Endothelial cell of umbilical vein (primary cell): ENCODE results near the gene GRIA4. TPM values are rescaled to one million over a fixed set of nuclear protein-coding genes. Genes with fewer than 3 reads are reported as not detected.

Experiments
- BruUV-seq: library from RNA; stranded (reverse); fragments of 400-500 nt; replicated peaks from 2 replicates; lab custom pipeline; 2021; lab: Mats Ljungman, UMichigan
- CTCF ChIA-PET: fragments of 300-600, 350-600 bp; sonication (Branson Sonifier 250); formaldehyde crosslinking; loops from one replicate; lab custom pipeline; 2021; ENCODE audit warnings: antibody characterized with exemption, inconsistent platforms; lab: Charles Lee
- POLR2A ChIA-PET: fragments of 300-600, 350-600 bp; sonication (Branson Sonifier 250); formaldehyde crosslinking; loops from one replicate; lab custom pipeline; 2021; ENCODE audit warnings: antibody characterized with exemption, inconsistent platforms; lab: Charles Lee
- DNase-seq: peaks from one replicate; pipeline ENCODE4 v3.0.0-alpha.2; 2011; ENCODE audit warnings: low read depth, low spot score
- FAIRE-seq: peaks from 2 replicates; lab custom pipeline; 2011; peaks lifted over from hg19 to GRCh38; lab: Jason Lieb, UNC
- H2AFZ ChIP-seq: 2 replicates; pipeline ENCODE4 v1.6.0; 2012; ENCODE audit warnings: low read depth, low read length, control low read depth, inconsistent platforms
- H3K27ac ChIP-seq: 2 replicates; pipeline ENCODE4 v1.5.1; 2011; ENCODE audit warnings: low read depth, mild to moderate bottlenecking, control low read depth, low read length, moderate library complexity; ENCODE audit not compliant: insufficient read depth
- H3K27me3 ChIP-seq, 2 experiments: 2 replicates each; pipeline versions ENCODE4 v1.6.0 to v1.6.1; 2011; ENCODE audit warnings: low read length in 2 of 2, mixed read lengths in 1 of 2; ENCODE audit not compliant: control insufficient read depth in 2 of 2, insufficient read depth in 2 of 2
- H3K36me3 ChIP-seq, 2 experiments: 2 replicates in 1 of 2; 3 replicates in 1 of 2; pipeline ENCODE4 v1.5.1; 2011; ENCODE audit warnings: low read length in 2 of 2, mild to moderate bottlenecking in 1 of 2, moderate library complexity in 1 of 2; ENCODE audit not compliant: control insufficient read depth in 2 of 2, insufficient read depth in 2 of 2; ENCODE audit errors: extremely low read depth in 1 of 2
- H3K4me1 ChIP-seq: 3 replicates; pipeline ENCODE4 v1.5.1; 2011; ENCODE audit warnings: mild to moderate bottlenecking, low read length; ENCODE audit not compliant: control insufficient read depth, insufficient read depth; ENCODE audit errors: extremely low read depth
- H3K4me2 ChIP-seq: 2 replicates; pipeline ENCODE4 v1.6.1; 2011; ENCODE audit warnings: low read length, control low read depth, mixed read lengths; ENCODE audit not compliant: insufficient read depth
- H3K4me3 ChIP-seq, 3 experiments: fragments of 200-600 bp in 1 of 3; sonication (generic), shearing (Covaris generic) in 1 of 3; replicated peaks in 1 of 3; 2 replicates each; pipeline ENCODE4 v1.5.1; 2011 to 2016; ENCODE audit warnings: control low read depth in 3 of 3, low read length in 3 of 3, mild to moderate bottlenecking in 2 of 3, inconsistent platforms in 1 of 3, low read depth in 1 of 3, moderate library complexity in 1 of 3; ENCODE audit not compliant: insufficient read depth in 1 of 3
- H3K79me2 ChIP-seq: 2 replicates; pipeline ENCODE4 v1.6.0; 2012; ENCODE audit warnings: low read length, inconsistent platforms; ENCODE audit not compliant: control insufficient read depth, insufficient read depth
- H3K9ac ChIP-seq: replicated peaks from 2 replicates; pipeline ENCODE3; 2011; ENCODE audit warnings: low read length, control low read depth; ENCODE audit not compliant: insufficient read depth; ENCODE audit errors: extremely low read depth
- H3K9me1 ChIP-seq: replicated peaks from 3 replicates; pipeline ENCODE4 v1.6.0; 2011; ENCODE audit warnings: mild to moderate bottlenecking, low read length; ENCODE audit not compliant: control insufficient read depth, insufficient read depth; ENCODE audit errors: extremely low read depth
- H3K9me3 ChIP-seq: replicated peaks from 2 replicates; pipeline ENCODE4 v1.5.1; 2012; ENCODE audit warnings: low read length, inconsistent platforms; ENCODE audit not compliant: control insufficient read depth, insufficient read depth
- H4K20me1 ChIP-seq: replicated peaks from 2 replicates; pipeline ENCODE3; 2011; ENCODE audit warnings: mild to moderate bottlenecking, low read length; ENCODE audit not compliant: control insufficient read depth, insufficient read depth; ENCODE audit errors: extremely low read depth
- EZH2 ChIP-seq: IDR thresholded peaks from 2 replicates; pipeline ENCODE4 v1.6.1; 2012; ENCODE audit warnings: borderline replicate concordance, low read depth, mild to moderate bottlenecking, moderate library complexity, low read length, inconsistent platforms; ENCODE audit not compliant: severe bottlenecking
- FOS ChIP-seq: IDR thresholded peaks from 2 replicates; pipeline ENCODE4 v1.6.1; 2011; ENCODE audit warnings: mild to moderate bottlenecking, low read length, moderate library complexity, borderline replicate concordance; ENCODE audit not compliant: insufficient read depth
- GATA2 ChIP-seq: IDR thresholded peaks from 2 replicates; pipeline ENCODE4 v1.7.0; 2011; ENCODE audit warnings: low read depth, mild to moderate bottlenecking, moderate library complexity, mixed read lengths, low read length; ENCODE audit not compliant: insufficient read length, insufficient read depth
- JUN ChIP-seq: IDR thresholded peaks from 2 replicates; pipeline ENCODE4 v1.6.1; 2011; ENCODE audit warnings: borderline replicate concordance, low read depth; ENCODE audit not compliant: insufficient read length, insufficient read depth
- MAX ChIP-seq: IDR thresholded peaks from 2 replicates; pipeline ENCODE4 v1.6.1; 2011; ENCODE audit not compliant: insufficient read depth, insufficient read length
- MYC ChIP-seq: IDR thresholded peaks from one replicate; pipeline ENCODE4 v1.6.1; 2011; ENCODE audit warnings: mild to moderate bottlenecking, low read depth, low read length
- POLR2A ChIP-seq: IDR thresholded peaks from 2 replicates; pipeline ENCODE4 v1.6.1; 2012; ENCODE audit warnings: low read depth, mild to moderate bottlenecking, control low read depth, low read length
- POLR2AphosphoS5 ChIP-seq: IDR thresholded peaks from 2 replicates; pipeline ENCODE4 v1.6.1; 2012; ENCODE audit warnings: low read depth, mild to moderate bottlenecking, control low read depth, low read length, moderate library complexity; ENCODE audit not compliant: insufficient read depth
- dilution Hi-C: fragments of 300-500 bp; cut with MboI; formaldehyde crosslinking; loops from one replicate; pipeline ENCODE4 v1.15.0; 2019; ENCODE audit warnings: low sequenced_read_pairs; ENCODE audit not compliant: extremely low pct_ligation_motif_present
- intact Hi-C: fragments of 100-400 bp; cut with micrococcal nuclease; formaldehyde crosslinking; loops from one replicate; pipeline ENCODE4 v1.10.0; 2022
- polyA plus RNA-seq, 4 experiments: library from polyadenylated mRNA; depleted of rRNA in 3 of 4; stranded (reverse) in 3 of 4; unstranded in 1 of 4; fragments of >200 nt; gene quantifications; 2 replicates each; pipeline versions ENCODE4 v1.2.1 to v1.2.3, GENCODE V29; 2011 to 2012; ENCODE audit warnings: missing spikeins in 1 of 4
- total RNA-seq: library from RNA; stranded (reverse); gene quantifications from 2 replicates; pipeline ENCODE4 v1.2.3, GENCODE V29; 2021
- TF ChIP-seq, protein P1 (sequence below), 2 donors: IDR thresholded peaks; 1 replicate in 1 of 2; 2 replicates in 1 of 2; pipeline ENCODE4 v1.5.1; 2011; ENCODE audit warnings: low read length in 2 of 2, mild to moderate bottlenecking in 2 of 2, moderate library complexity in 2 of 2, control low read depth in 1 of 2, inconsistent platforms in 1 of 2, low read depth in 1 of 2; ENCODE audit not compliant: insufficient read depth in 1 of 2; ENCODE audit errors: extremely low read depth in 1 of 2

The GRIA4 gene
- total and polyA plus RNA-seq, 2 donors (not counting 3 experiments of a cell fraction or from before 2014, with no cell fraction given): not detected

DNA sequence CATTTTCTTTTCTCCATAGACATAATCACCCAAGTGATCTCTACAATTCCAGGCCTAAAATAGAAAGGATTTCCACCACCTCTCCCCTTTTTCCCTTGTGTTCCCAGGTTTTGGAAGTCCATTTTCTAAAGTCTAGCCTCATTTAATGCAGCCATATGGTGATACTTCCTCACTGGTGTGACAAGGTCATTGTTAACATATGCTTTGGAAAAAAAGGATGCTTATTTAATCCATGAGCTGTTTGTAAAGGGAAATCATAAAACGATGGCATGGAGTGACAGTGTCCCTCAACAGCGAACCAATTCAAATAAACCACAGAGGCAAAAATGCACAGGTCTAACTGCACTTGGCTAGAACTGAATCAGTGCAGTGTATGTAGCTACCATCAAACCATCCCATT, 26.6 kb downstream of the GRIA4 start:
- no peaks in the 10 kb centered on the region for H3K9me3 ChIP-seq
- H3K9me1 ChIP-seq: no peaks in the 10 kb centered on the region
- ChIA-PET POLR2A (no interaction called here), CTCF (interaction anchor here (1.4 kb wide), 1 partner anchor 226 kb away, joined by 3 read pairs; no protein-coding TSS in a partner anchor)
- H3K79me2 ChIP-seq: no peaks in the 10 kb centered on the region
- TF ChIP-seq POLR2AphosphoS5: no peak
- TF ChIP-seq, protein P1, sequence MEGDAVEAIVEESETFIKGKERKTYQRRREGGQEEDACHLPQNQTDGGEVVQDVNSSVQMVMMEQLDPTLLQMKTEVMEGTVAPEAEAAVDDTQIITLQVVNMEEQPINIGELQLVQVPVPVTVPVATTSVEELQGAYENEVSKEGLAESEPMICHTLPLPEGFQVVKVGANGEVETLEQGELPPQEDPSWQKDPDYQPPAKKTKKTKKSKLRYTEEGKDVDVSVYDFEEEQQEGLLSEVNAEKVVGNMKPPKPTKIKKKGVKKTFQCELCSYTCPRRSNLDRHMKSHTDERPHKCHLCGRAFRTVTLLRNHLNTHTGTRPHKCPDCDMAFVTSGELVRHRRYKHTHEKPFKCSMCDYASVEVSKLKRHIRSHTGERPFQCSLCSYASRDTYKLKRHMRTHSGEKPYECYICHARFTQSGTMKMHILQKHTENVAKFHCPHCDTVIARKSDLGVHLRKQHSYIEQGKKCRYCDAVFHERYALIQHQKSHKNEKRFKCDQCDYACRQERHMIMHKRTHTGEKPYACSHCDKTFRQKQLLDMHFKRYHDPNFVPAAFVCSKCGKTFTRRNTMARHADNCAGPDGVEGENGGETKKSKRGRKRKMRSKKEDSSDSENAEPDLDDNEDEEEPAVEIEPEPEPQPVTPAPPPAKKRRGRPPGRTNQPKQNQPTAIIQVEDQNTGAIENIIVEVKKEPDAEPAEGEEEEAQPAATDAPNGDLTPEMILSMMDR (IDR thresholded peaks at IDR 0.05; ENCODE audit: extremely low read depth in 1 of 2, insufficient read depth in 1 of 2, low read depth in 1 of 2, low read length in 2 of 2): no peak
- TF ChIP-seq GATA2: no peak
- TF ChIP-seq JUN: no peak
- no peak for TF ChIP-seq FOS
- TF ChIP-seq MYC: no peak
- no peak for TF ChIP-seq MAX
- TF ChIP-seq EZH2: no peak
- no peak for TF ChIP-seq POLR2A
- H3K4me3 ChIP-seq: no peak overlapping the region
- H3K9ac ChIP-seq: no peak overlapping the region
- no peaks in the 10 kb centered on the region for H3K36me3 ChIP-seq
- no peak for DNase-seq
- no peak overlapping the region for H2AFZ ChIP-seq
- intact Hi-C loops (no loop called here), dilution Hi-C loops (no loop called here)
- FAIRE-seq: no peak
- no TSS peak for BruUV-seq
- H3K27me3 ChIP-seq: no peaks in the 10 kb centered on the region
- H3K27ac ChIP-seq: no peak overlapping the region
- H3K4me1 ChIP-seq: no peaks in the 10 kb centered on the region
- H4K20me1 ChIP-seq: no peaks in the 10 kb centered on the region
- no peak overlapping the region for H3K4me2 ChIP-seq
